Type B pancreatic cell (in vitro differentiated cells): ENCODE data around the gene FAM170B. TPM values are rescaled to one million over a fixed set of nuclear protein-coding genes. Genes with fewer than 3 reads are reported as not detected.

Experiments used
- DNase-seq: peaks from one replicate; pipeline ENCODE4 v3.0.0; 2021; ENCODE audit warnings: mixed read lengths; ENCODE audit not compliant: unreplicated experiment; ENCODE audit errors: extremely low spot score
- H3K27ac Mint-ChIP-seq: 2 replicates; pipeline ENCODE4 v1.8.0; 2021; ENCODE audit warnings: mild to moderate bottlenecking, mixed read lengths
- H3K27me3 Mint-ChIP-seq: 2 replicates; pipeline ENCODE4 v1.8.0; 2021; ENCODE audit warnings: mixed read lengths
- H3K36me3 Mint-ChIP-seq: 2 replicates; pipeline ENCODE4 v1.8.0; 2021; ENCODE audit warnings: mixed read lengths
- H3K4me1 Mint-ChIP-seq: one replicate; pipeline ENCODE4 v1.8.0; 2021; ENCODE audit warnings: mixed read lengths; ENCODE audit not compliant: unreplicated experiment
- H3K4me3 Mint-ChIP-seq: 2 replicates; pipeline ENCODE4 v1.8.0; 2021; ENCODE audit warnings: mild to moderate bottlenecking, mixed read lengths
- H3K9me3 Mint-ChIP-seq: 2 replicates; pipeline ENCODE4 v1.8.0; 2021; ENCODE audit warnings: mixed read lengths
- total RNA-seq: library from RNA; stranded (reverse); gene quantifications from 2 replicates; pipeline ENCODE4 v1.2.1, GENCODE V29; 2021; ENCODE audit warnings: low replicate concordance
- TF ChIP-seq, protein P1 (sequence below): fragments of 200-600 bp; sonication (generic); conservative IDR thresholded peaks from 2 replicates; pipeline ENCODE4 v1.5.0; 2021; ENCODE audit warnings: antibody characterized with exemption, mild to moderate bottlenecking

FAM170B gene
- total RNA-seq, 1 donor from 2014 or later: not detected

DNA sequence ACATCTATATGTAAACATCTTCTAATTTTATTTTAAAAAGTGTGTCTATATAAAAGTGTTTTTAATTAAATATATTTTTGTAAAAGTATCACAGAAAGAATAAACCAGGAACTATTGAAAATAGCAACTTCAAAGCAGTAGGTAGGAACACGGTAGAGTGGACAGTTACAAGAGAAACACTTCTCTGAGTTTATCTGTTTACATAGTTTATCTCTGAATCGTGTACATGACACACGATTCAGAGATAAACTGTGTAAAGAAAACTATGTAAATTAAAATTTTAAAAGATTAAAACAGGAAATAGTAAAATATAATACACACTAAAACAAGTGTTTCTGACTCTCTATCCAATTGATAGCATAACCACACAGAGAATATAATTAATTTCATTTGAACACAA, 25.1 kb upstream of the FAM170B start:
- Mint-ChIP-seq H3K9me3 (no peaks in the 10 kb centered on the region), H3K4me3 (no peak overlapping the region), H3K4me1 (no peaks in the 10 kb centered on the region), H3K27ac (no peak overlapping the region), H3K27me3 (peaks cover 64% of the 10 kb centered on the region), H3K36me3 (no peaks in the 10 kb centered on the region)
- DNase-seq: no peak
- TF ChIP-seq, protein P1, sequence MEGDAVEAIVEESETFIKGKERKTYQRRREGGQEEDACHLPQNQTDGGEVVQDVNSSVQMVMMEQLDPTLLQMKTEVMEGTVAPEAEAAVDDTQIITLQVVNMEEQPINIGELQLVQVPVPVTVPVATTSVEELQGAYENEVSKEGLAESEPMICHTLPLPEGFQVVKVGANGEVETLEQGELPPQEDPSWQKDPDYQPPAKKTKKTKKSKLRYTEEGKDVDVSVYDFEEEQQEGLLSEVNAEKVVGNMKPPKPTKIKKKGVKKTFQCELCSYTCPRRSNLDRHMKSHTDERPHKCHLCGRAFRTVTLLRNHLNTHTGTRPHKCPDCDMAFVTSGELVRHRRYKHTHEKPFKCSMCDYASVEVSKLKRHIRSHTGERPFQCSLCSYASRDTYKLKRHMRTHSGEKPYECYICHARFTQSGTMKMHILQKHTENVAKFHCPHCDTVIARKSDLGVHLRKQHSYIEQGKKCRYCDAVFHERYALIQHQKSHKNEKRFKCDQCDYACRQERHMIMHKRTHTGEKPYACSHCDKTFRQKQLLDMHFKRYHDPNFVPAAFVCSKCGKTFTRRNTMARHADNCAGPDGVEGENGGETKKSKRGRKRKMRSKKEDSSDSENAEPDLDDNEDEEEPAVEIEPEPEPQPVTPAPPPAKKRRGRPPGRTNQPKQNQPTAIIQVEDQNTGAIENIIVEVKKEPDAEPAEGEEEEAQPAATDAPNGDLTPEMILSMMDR: no peak

DNA sequence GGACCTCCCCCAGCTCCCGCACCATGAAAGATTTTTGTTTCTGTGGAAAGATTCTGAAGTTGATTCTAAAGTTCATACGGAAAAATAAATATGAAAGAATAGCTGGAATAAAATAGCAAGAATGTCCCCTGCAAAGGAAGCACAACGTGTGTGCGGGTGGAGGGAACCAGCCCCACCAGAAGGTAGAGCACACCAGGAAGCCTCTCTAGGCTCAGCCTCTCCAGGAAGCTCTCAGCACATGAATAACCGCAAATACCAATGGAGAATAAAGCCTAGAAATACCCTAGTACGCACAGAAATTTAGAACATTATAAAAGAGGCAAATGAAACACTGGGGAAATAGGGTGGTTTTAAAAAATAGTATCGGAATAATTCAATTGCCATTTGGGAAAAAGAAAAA, 24.6 kb upstream of the FAM170B start:
- Mint-ChIP-seq H3K27ac (no peak overlapping the region), H3K4me1 (no peaks in the 10 kb centered on the region)

DNA sequence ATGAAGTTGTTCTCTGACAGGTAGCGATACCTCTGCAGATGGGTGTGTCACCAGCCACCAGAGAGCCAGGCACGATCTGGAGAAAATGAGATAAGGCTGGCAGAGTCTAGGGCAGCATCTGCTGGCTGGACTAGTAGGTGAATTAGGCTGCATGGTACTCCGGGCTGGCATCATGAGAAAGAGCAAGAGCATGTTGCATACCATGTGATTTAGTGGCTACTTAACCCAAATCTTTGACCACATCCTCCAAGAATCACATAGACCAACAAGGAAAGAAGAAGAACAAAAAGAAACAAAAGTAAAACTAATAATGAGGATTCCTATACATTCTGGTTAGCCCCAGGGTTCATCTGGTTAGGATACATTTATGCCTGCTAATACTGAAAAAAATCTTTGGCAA, 23.4 kb upstream of the FAM170B start:
- no peaks in the 10 kb centered on the region for H3K4me1 Mint-ChIP-seq
- H3K27me3 Mint-ChIP-seq: peaks cover 66% of the 10 kb centered on the region
- H3K27ac Mint-ChIP-seq: no peak overlapping the region
- no peaks in the 10 kb centered on the region for H3K9me3 Mint-ChIP-seq
- no peak overlapping the region for H3K4me3 Mint-ChIP-seq
- DNase-seq: no peak
- H3K36me3 Mint-ChIP-seq: no peaks in the 10 kb centered on the region
- TF ChIP-seq, protein P1: no peak

More for the DNA sequence above, 24.6 kb upstream of the FAM170B start:
- TF ChIP-seq, protein P1: no peak
- H3K27me3 Mint-ChIP-seq: peaks cover 60% of the 10 kb centered on the region
- H3K4me3 Mint-ChIP-seq: no peak overlapping the region
- no peaks in the 10 kb centered on the region for H3K36me3 Mint-ChIP-seq
- DNase-seq: no peak
- H3K9me3 Mint-ChIP-seq: no peaks in the 10 kb centered on the region

DNA sequence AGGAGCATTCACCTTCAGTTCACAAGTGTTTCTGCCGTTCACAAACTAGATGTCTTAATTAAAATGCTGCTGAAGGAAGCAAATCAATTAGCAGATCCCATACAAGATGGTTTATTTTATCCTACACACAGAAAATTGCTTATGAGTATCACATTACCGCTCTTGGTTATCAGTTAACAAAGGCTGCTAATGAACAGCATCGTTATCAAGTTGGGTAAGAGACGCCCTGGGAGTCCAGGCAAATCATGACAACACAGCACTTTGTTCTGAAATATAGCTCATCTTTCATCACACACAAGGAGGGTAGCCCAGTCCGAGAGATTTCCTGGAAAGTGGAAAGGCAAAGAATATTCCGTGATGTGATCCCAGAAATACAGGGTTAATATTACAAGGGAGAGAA, 20.8 kb upstream of the FAM170B start:
- no peak for DNase-seq
- TF ChIP-seq, protein P1: no peak
- no peak overlapping the region for H3K4me3 Mint-ChIP-seq
- H3K27me3 Mint-ChIP-seq: peaks cover 64% of the 10 kb centered on the region
- H3K4me1 Mint-ChIP-seq: peaks cover 4% of the 10 kb centered on the region
- H3K27ac Mint-ChIP-seq: no peak overlapping the region
- no peaks in the 10 kb centered on the region for H3K9me3 Mint-ChIP-seq
- H3K36me3 Mint-ChIP-seq: no peaks in the 10 kb centered on the region

- H3K9me3 Mint-ChIP-seq: no peaks in the 10 kb centered on the region
- TF ChIP-seq, protein P1: no peak
These were observed 20.1 kb upstream of the FAM170B start for GRCh38 chr10:49153971-49154370.

GRCh38 chr10:49153115-49153514, 19.3 kb upstream of the FAM170B start:
- H3K9me3 Mint-ChIP-seq: peaks cover 5% of the 10 kb centered on the region
- H3K27ac Mint-ChIP-seq: no peak overlapping the region
- H3K36me3 Mint-ChIP-seq: no peaks in the 10 kb centered on the region
- H3K4me3 Mint-ChIP-seq: no peak overlapping the region
- no peak for DNase-seq
- peaks cover 64% of the 10 kb centered on the region for H3K27me3 Mint-ChIP-seq
- peaks cover 4% of the 10 kb centered on the region for H3K4me1 Mint-ChIP-seq
- TF ChIP-seq, protein P1: no peak

More at GRCh38 chr10:49153971-49154370, 20.1 kb upstream of the FAM170B start:
- no peak for DNase-seq
- Mint-ChIP-seq H3K4me1 (peaks cover 4% of the 10 kb centered on the region), H3K27me3 (peaks cover 64% of the 10 kb centered on the region), H3K27ac (no peak overlapping the region), H3K4me3 (no peak overlapping the region), H3K36me3 (no peaks in the 10 kb centered on the region)
